GM10266 (cell line): Measurements from ENCODE around the gene CYTH4.

ENCODE experiments used
- DNase-seq: peaks from one replicate; pipeline ENCODE4 v3.0.0; 2012; ENCODE audit errors: extremely low spot score
- CTCF ChIP-seq: IDR thresholded peaks from 2 replicates; pipeline ENCODE4 v1.5.1; 2012; ENCODE audit warnings: mild to moderate bottlenecking, low read depth; ENCODE audit not compliant: control insufficient read depth, insufficient read depth; ENCODE audit errors: missing control alignments

The CYTH4 gene

GRCh38 chr22:37267135-37267587 is 15.1 kb upstream of the CYTH4 start:
- peak; percentile 70 for DNase-seq
- peak; percentile 91 for TF ChIP-seq CTCF

- no peak for DNase-seq
- TF ChIP-seq CTCF, result no peak
Observed at GRCh38 chr22:37267661-37268413, 14.5 kb upstream of the CYTH4 start.

GRCh38 chr22:37269936-37270678 is 12.2 kb upstream of the CYTH4 start:
- TF ChIP-seq CTCF, result no peak
- no peak for DNase-seq

GRCh38 chr22:37270928-37271650 is 11.2 kb upstream of the CYTH4 start:
- TF ChIP-seq CTCF, result no peak
- DNase-seq, result no peak

GRCh38 chr22:37273126-37273845 is 9.0 kb upstream of the CYTH4 start:
- DNase-seq, result peak; percentile 25
- no peak for TF ChIP-seq CTCF

GRCh38 chr22:37273846-37274225 is 8.5 kb upstream of the CYTH4 start:
- DNase-seq, result no peak
- TF ChIP-seq CTCF, result no peak
